DND-41 (cell line): Measurements from ENCODE around the gene PRSS16.

Experiments used
- ATAC-seq: fragments of 200-7000 bp; cut with Tn5 transposase; 3 replicates; pipeline ENCODE4 v1.9.1; 2021; ENCODE audit warnings: low read depth; ENCODE audit not compliant: insufficient read depth
- DNase-seq: peaks from one replicate; pipeline ENCODE4 v3.0.0-alpha.2; 2020
- H2AFZ ChIP-seq: 2 replicates; pipeline ENCODE4 v1.6.0; 2012; ENCODE audit warnings: low read depth, low read length
- H3K27ac ChIP-seq: 2 replicates; pipeline ENCODE4 v1.5.1; 2012; ENCODE audit warnings: low read length, inconsistent platforms
- H3K27me3 ChIP-seq: fragments of 200-600 bp; sonication (generic); 2 replicates; pipeline ENCODE4 v1.6.0; 2012; ENCODE audit warnings: low read length, mild to moderate bottlenecking, inconsistent platforms; ENCODE audit not compliant: insufficient read depth, poor library complexity
- H3K36me3 ChIP-seq: 2 replicates; pipeline ENCODE4 v1.5.1; 2012; ENCODE audit warnings: low read length, inconsistent platforms; ENCODE audit not compliant: insufficient read depth
- H3K4me1 ChIP-seq: 2 replicates; pipeline ENCODE4 v1.5.1; 2012; ENCODE audit warnings: mild to moderate bottlenecking, low read length; ENCODE audit not compliant: insufficient read depth
- H3K4me2 ChIP-seq: 2 replicates; pipeline ENCODE4 v1.6.0; 2012; ENCODE audit warnings: mild to moderate bottlenecking, moderate library complexity, low read length, inconsistent platforms; ENCODE audit not compliant: insufficient read depth
- H3K4me3 ChIP-seq, 2 experiments: fragments of 200-600 bp in 1 of 2; shearing (Covaris generic) in 1 of 2; 2 replicates each; pipeline ENCODE4 v1.5.1; 2012 to 2016; ENCODE audit warnings: inconsistent platforms in 2 of 2, low read length in 2 of 2, mild to moderate bottlenecking in 2 of 2, low read depth in 1 of 2, moderate library complexity in 1 of 2
- H3K79me2 ChIP-seq: 2 replicates; pipeline ENCODE4 v1.6.0; 2012; ENCODE audit warnings: low read length, inconsistent platforms; ENCODE audit not compliant: insufficient read depth
- H3K9ac ChIP-seq: 2 replicates; pipeline ENCODE4 v1.6.0; 2012; ENCODE audit warnings: low read depth, mild to moderate bottlenecking, inconsistent platforms, low read length, moderate library complexity
- H3K9me3 ChIP-seq: 2 replicates; pipeline ENCODE4 v1.5.1; 2012; ENCODE audit warnings: low read length, moderate library complexity, mild to moderate bottlenecking, inconsistent platforms; ENCODE audit not compliant: insufficient read depth, severe bottlenecking
- H4K20me1 ChIP-seq: 2 replicates; pipeline ENCODE4 v1.6.0; 2012; ENCODE audit warnings: low read length; ENCODE audit not compliant: insufficient read depth
- EZH2 ChIP-seq: IDR thresholded peaks from 3 replicates; pipeline ENCODE4 v1.6.1; 2012; ENCODE audit warnings: borderline replicate concordance, low read depth, mild to moderate bottlenecking, moderate library complexity, low read length, inconsistent platforms; ENCODE audit not compliant: severe bottlenecking
- TF ChIP-seq, protein P1 (sequence below): IDR thresholded peaks from 2 replicates; pipeline ENCODE4 v1.5.1; 2012; ENCODE audit warnings: borderline replicate concordance, low read length, moderate library complexity, mild to moderate bottlenecking; ENCODE audit not compliant: poor library complexity, severe bottlenecking; ENCODE audit errors: extremely low read depth

The PRSS16 gene

DNA sequence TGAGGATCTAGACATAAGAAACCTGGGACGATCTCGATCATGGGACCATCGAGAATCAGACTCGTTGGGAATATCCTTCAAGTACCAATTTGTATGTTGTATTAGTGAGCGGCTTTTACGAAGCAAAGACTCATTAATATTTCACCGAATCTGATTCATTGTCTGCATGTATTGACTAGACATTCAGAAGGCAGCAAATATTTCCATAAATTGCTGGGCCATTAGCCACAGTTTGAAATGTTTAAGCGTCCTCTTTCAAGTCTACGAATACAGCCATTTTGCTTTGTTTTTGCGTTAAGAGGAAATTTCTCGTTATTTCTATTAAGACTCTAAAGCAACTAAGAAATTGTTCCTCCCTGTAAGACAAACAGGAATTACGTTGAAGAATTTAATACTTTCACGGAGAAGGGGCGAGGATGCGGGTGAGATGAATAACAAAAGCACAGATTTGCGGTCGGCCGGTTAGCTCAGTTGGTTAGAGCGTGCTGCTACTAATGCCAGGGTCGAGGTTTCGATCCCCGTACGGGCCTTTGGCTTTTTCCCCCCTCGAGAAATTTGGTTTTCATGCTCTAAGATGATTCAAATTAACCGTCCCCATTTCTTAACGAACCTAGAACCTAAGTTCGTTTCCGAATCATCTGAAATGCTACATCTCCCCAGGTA is 46.1 kb downstream of the PRSS16 start:
- no peaks in the 10 kb centered on the region for H4K20me1 ChIP-seq
- H3K79me2 ChIP-seq = no peaks in the 10 kb centered on the region
- no peaks in the 10 kb centered on the region for H3K9me3 ChIP-seq
- H2AFZ ChIP-seq = no peak overlapping the region
- H3K4me2 ChIP-seq = no peak overlapping the region
- DNase-seq = no peak
- H3K36me3 ChIP-seq = no peaks in the 10 kb centered on the region
- H3K4me3 ChIP-seq = no peak overlapping the region
- no peak overlapping the region for H3K9ac ChIP-seq
- no peaks in the 10 kb centered on the region for H3K4me1 ChIP-seq
- H3K27me3 ChIP-seq = peaks cover 3% of the 10 kb centered on the region
- H3K27ac ChIP-seq = no peak overlapping the region
- no peak for ATAC-seq
- TF ChIP-seq, protein P1, sequence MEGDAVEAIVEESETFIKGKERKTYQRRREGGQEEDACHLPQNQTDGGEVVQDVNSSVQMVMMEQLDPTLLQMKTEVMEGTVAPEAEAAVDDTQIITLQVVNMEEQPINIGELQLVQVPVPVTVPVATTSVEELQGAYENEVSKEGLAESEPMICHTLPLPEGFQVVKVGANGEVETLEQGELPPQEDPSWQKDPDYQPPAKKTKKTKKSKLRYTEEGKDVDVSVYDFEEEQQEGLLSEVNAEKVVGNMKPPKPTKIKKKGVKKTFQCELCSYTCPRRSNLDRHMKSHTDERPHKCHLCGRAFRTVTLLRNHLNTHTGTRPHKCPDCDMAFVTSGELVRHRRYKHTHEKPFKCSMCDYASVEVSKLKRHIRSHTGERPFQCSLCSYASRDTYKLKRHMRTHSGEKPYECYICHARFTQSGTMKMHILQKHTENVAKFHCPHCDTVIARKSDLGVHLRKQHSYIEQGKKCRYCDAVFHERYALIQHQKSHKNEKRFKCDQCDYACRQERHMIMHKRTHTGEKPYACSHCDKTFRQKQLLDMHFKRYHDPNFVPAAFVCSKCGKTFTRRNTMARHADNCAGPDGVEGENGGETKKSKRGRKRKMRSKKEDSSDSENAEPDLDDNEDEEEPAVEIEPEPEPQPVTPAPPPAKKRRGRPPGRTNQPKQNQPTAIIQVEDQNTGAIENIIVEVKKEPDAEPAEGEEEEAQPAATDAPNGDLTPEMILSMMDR = no peak
- no peak for TF ChIP-seq EZH2

- no peaks in the 10 kb centered on the region for H3K27me3 ChIP-seq
- H3K4me3 ChIP-seq = no peak overlapping the region
- H2AFZ ChIP-seq = no peak overlapping the region
- no peak overlapping the region for H3K9ac ChIP-seq
- TF ChIP-seq, protein P1 = no peak
- TF ChIP-seq EZH2 = no peak
- no peak overlapping the region for H3K4me2 ChIP-seq
- ATAC-seq = no peak
- H3K9me3 ChIP-seq = no peaks in the 10 kb centered on the region
- no peaks in the 10 kb centered on the region for H3K79me2 ChIP-seq
- DNase-seq = no peak
- no peak overlapping the region for H3K27ac ChIP-seq
- H3K4me1 ChIP-seq = no peaks in the 10 kb centered on the region
- no peaks in the 10 kb centered on the region for H4K20me1 ChIP-seq
- H3K36me3 ChIP-seq = no peaks in the 10 kb centered on the region
Observed at GRCh38 chr6:27294409-27294808, 46.9 kb downstream of the PRSS16 start.

DNA sequence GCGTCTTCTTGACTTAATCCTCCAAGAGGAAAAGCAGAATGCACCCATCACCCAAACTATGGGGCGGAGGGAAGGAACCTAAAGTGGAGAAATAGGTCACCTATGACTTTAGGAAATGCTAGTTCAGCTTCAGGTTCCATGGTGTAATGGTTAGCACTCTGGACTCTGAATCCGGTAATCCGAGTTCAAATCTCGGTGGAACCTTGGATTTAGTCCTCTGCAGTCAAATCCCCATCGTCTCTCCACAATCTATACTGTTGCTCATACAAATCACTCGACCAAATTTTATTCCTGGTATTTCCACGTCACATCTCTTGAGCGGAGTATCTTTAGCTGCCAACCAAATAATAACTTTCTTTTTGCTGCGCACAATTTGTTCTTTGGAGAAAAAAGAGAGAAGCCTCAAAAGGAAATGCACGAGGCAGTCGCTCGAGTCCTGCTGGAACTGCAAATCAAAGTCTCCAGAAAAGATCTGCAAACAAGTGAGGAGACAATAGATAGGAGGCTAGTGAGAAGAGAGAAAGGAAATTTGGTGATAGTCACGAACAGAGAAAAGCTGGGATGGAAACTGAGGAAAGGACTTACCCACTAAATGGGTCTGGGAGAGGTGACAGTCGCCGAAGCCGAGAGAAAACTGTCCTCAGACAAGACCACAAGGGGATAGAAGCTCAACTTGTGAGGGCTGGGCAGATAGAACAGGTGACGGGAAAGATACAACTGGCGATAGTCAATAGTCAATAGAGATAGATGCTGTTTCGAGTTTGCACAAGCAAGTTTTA is 48.0 kb downstream of the PRSS16 start:
- Histone ChIP-seq H3K9ac (no peak overlapping the region), H3K27ac (no peak overlapping the region), H3K79me2 (no peaks in the 10 kb centered on the region), H3K4me1 (no peaks in the 10 kb centered on the region), H3K36me3 (no peaks in the 10 kb centered on the region), H3K9me3 (no peaks in the 10 kb centered on the region), H4K20me1 (no peaks in the 10 kb centered on the region), H3K4me3 (no peak overlapping the region), H3K27me3 (no peaks in the 10 kb centered on the region), H3K4me2 (no peak overlapping the region), H2AFZ (no peak overlapping the region)
- DNase-seq = no peak
- no peak for ATAC-seq
- no peak for TF ChIP-seq EZH2
- TF ChIP-seq, protein P1 = no peak
